Activated naive CD8-positive, alpha-beta T cell treated with anti-CD3 and anti-CD28 coated beads, Interleukin-2, amount 10 ng/mL, durations not matched to agents 7 days and 5 days (primary cell): ENCODE data around the gene PIP5K1B. TPM values are rescaled to one million over a fixed set of nuclear protein-coding genes. Genes with fewer than 3 reads are reported as not detected.

Source experiments
- ATAC-seq: fragments of 150-1000 bp; cut with Tn5 transposase; one replicate; pipeline ENCODE4 v1.10.0; 2021; ENCODE audit warnings: low read depth, moderate library complexity
- POLR2A ChIA-PET: fragments of 350-600 bp; sonication (Branson Sonifier 250); formaldehyde crosslinking; loops from one replicate; lab custom pipeline; 2021; ENCODE audit warnings: antibody characterized with exemption; lab: Charles Lee
- DNase-seq: peaks from one replicate; pipeline ENCODE4 v3.0.0; 2021
- H3K27ac Mint-ChIP-seq: one replicate; pipeline ENCODE4 v1.8.0; 2022; ENCODE audit warnings: mild to moderate bottlenecking, mixed read lengths
- H3K27me3 Mint-ChIP-seq: one replicate; pipeline ENCODE4 v1.8.0; 2022; ENCODE audit warnings: mild to moderate bottlenecking, moderate library complexity, mixed read lengths
- H3K36me3 Mint-ChIP-seq: one replicate; pipeline ENCODE4 v1.8.0; 2021; ENCODE audit warnings: mild to moderate bottlenecking, mixed read lengths
- H3K4me1 Mint-ChIP-seq: one replicate; pipeline ENCODE4 v1.8.0; 2021; ENCODE audit warnings: mixed read lengths
- H3K4me3 Mint-ChIP-seq: one replicate; pipeline ENCODE4 v1.8.0; 2022; ENCODE audit warnings: mild to moderate bottlenecking, moderate library complexity, mixed read lengths
- H3K9me3 Mint-ChIP-seq: one replicate; pipeline ENCODE4 v1.8.0; 2021; ENCODE audit warnings: mixed read lengths
- total RNA-seq, 2 experiments: library from RNA; stranded (reverse); gene quantifications; one replicate each; pipeline ENCODE4 v1.2.3, GENCODE V29; 2021

PIP5K1B gene
- total RNA-seq, 2 experiments from 2014 or later = 0.36 TPM; not detected in 1

DNA sequence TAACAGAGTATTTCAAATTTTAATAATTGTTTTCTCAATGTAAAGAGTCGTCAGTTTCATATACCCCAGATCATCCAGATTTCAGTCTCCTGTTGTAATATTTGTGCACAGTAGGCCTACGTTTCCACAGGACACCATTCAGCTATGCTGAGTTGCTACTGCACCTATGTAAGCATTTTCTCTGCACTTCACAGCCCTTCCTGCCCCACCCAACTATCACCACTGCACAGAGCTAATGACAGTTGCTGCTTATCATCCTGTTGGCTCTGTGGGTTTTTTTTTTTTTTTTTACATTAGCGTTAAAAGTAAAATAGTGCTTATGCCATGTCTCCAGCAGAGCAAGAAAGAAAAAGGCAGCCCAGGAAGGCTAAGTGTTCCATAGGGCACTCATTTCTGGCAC lies 314.8 kb downstream of the PIP5K1B start:
- Mint-ChIP-seq H3K27ac (peak overlapping the region; percentile 63), H3K27me3 (peaks cover 33% of the 10 kb centered on the region), H3K9me3 (no peaks in the 10 kb centered on the region), H3K4me1 (peaks cover 22% of the 10 kb centered on the region), H3K4me3 (peak overlapping the region; percentile 20), H3K36me3 (no peaks in the 10 kb centered on the region)
- POLR2A ChIA-PET = interaction anchor here (1.1 to 1.3 kb wide), 3 partner anchors 8 to 16 kb away, joined by 3 to 5 read pairs (median 4); partner anchors contain the start of gene FXN
- DNase-seq (no peak), ATAC-seq (peak; percentile 97)

DNA sequence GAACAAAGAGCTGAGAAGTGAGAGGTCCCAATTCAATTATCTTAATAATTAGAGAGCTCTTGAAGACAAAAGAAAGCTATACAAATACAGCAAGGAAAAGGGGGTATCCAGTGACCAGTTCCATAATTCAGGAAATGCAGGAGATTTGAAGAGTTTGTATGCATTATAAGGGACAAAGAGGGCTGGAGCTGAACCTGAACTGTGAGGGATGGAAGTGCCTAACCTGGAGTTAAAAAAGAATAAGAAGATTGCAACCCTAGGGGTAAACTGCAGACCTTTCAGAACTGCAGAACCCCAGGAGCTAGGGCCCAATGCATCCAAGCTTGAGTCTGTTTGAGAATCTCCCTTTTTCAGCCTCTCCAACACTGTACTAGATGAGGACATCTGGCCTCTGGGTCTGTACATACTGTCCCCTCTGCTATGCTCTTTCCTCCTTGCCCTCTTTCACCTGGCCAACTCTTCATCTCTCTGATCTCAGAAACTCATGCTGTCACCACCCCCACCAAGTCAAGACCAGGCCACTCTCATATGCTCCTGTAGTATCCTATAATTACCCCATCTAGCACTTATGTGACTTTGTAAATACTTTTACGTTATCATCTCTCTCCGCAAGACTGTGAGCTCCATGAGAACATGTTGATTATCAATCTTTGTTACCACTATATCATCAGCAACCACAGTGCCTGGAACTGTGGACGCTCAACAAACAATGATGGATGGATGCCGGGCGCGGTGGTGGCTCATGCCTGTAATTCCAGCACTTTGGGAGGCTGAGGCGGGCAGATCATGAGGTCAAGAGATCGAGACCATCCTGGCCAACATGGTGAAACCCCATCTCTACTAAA lies 315.5 kb downstream of the PIP5K1B start:
- H3K9me3 Mint-ChIP-seq = no peaks in the 10 kb centered on the region
- DNase-seq = no peak
- no peak for ATAC-seq
- H3K4me1 Mint-ChIP-seq = peaks cover 22% of the 10 kb centered on the region
- H3K27me3 Mint-ChIP-seq = peaks cover 27% of the 10 kb centered on the region
- no peaks in the 10 kb centered on the region for H3K36me3 Mint-ChIP-seq
- peak overlapping the region; percentile 63 for H3K27ac Mint-ChIP-seq
- POLR2A ChIA-PET = interaction anchor here (1.1 to 1.3 kb wide), 3 partner anchors 8 to 15 kb away, joined by 3 to 5 read pairs (median 4); partner anchors contain the start of gene FXN
- no peak overlapping the region for H3K4me3 Mint-ChIP-seq

DNA sequence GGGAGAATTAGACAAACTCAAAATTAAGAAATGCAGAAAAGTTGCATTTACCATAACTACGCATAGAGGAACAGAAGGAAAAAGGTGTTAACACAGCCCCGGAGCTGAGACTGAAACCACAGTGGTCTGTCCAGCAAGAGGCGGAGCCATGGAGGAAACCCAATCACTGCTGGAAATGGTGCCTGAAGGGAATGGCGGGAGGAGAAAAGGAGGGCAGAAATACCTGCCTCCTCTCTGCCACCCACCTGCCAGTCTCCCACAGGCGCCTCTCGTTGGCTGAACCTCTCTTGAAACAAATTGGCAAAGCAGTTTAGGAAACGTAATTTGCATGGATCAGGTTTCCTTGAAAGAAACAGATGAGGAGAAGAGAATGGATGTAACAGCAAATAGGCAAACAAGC lies 318.6 kb downstream of the PIP5K1B start:
- Mint-ChIP-seq H3K36me3 (no peaks in the 10 kb centered on the region), H3K4me1 (peaks cover 35% of the 10 kb centered on the region), H3K9me3 (no peaks in the 10 kb centered on the region), H3K27me3 (peaks cover 8% of the 10 kb centered on the region), H3K4me3 (no peak overlapping the region), H3K27ac (no peak overlapping the region)
- POLR2A ChIA-PET = no interaction called here
- no peak for ATAC-seq
- DNase-seq = no peak

DNA sequence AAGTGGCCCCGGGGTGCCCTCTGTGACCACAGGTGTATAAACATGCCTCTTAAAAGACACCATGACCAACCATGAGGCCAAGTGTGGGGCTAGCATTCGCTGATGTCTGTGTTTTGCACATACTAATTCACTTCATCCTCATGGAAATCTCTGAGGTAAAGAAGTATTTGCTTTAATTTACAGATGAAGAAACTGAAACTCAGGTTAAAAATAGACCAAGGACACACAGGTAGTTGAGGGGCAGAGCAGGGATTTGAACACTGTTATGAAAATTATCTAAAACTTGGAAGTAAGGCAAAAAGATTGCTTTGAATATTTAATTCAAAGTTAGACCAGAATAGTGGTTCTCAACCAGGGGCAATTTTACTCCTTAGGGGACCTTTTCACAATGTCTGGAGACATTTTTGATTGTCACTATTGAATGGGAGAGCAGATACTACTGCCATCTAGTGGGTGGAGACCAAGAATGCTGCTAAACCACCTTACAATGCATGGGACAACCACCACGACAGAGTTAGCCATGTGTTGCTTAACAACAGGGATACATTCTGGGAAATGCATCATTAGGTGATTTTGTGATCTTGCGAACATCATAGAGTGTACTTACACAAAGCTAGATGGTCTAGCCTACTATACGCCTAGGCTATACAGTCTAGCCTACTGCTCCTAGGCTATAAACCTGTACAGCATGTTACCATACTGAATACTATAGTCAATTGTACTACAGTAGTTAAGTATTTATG lies 322.5 kb downstream of the PIP5K1B start:
- peak overlapping the region; percentile 7 for H3K4me3 Mint-ChIP-seq
- H3K4me1 Mint-ChIP-seq = peaks cover 37% of the 10 kb centered on the region
- ATAC-seq (peak; percentile 69), DNase-seq (no peak)
- H3K9me3 Mint-ChIP-seq = peaks cover 7% of the 10 kb centered on the region
- POLR2A ChIA-PET = no interaction called here
- no peak overlapping the region for H3K27ac Mint-ChIP-seq
- H3K36me3 Mint-ChIP-seq = peaks cover 12% of the 10 kb centered on the region
- peaks cover 11% of the 10 kb centered on the region for H3K27me3 Mint-ChIP-seq

DNA sequence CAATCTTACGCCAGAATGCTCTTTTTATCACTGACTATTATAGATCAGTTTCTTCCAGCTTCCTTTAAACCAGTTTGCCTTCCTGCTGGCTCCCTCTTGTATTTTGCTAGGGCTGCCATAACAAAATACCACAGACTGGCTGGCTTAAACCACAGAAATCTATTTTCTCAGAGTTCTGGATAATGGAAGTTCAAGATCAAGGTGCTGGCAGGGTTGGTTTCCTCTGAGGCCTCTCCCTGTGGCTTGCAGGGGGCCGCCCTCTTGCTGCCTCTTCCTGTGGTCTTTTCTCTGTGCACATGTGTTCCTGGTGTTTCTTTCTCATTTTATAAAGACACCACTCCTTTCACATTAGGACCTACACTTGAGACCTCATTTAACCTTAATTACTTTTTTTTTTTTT lies 323.7 kb downstream of the PIP5K1B start:
- ATAC-seq (peak; percentile 71), DNase-seq (peak; percentile 65)
- POLR2A ChIA-PET = interaction anchor here (0.7 kb wide), 1 partner anchor 9 kb away, joined by 3 read pairs; no protein-coding TSS in a partner anchor
- H3K27ac Mint-ChIP-seq = no peak overlapping the region
- H3K9me3 Mint-ChIP-seq = peaks cover 7% of the 10 kb centered on the region
- peaks cover 12% of the 10 kb centered on the region for H3K36me3 Mint-ChIP-seq
- peaks cover 7% of the 10 kb centered on the region for H3K27me3 Mint-ChIP-seq
- peaks cover 37% of the 10 kb centered on the region for H3K4me1 Mint-ChIP-seq
- peak overlapping the region; percentile 43 for H3K4me3 Mint-ChIP-seq

DNA sequence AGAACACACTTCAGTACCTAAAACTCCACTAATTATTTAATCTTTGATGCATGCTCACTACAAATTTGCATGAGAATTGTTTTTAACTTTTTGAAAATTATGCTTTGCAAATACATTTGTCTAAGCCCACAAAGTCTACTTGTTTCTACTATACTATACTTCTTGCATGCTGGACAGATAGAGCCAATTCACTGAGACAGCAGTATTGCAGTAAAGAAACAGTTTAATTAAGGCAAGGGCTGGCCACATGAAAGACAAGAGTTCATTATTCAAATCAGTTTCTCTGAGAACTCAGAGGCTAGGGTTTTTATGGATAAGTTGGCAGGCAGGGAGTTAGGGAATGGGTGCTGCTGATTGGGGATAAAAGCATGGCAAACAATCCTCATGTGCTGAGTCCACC lies 324.5 kb downstream of the PIP5K1B start:
- peaks cover 33% of the 10 kb centered on the region for H3K4me1 Mint-ChIP-seq

DNA sequence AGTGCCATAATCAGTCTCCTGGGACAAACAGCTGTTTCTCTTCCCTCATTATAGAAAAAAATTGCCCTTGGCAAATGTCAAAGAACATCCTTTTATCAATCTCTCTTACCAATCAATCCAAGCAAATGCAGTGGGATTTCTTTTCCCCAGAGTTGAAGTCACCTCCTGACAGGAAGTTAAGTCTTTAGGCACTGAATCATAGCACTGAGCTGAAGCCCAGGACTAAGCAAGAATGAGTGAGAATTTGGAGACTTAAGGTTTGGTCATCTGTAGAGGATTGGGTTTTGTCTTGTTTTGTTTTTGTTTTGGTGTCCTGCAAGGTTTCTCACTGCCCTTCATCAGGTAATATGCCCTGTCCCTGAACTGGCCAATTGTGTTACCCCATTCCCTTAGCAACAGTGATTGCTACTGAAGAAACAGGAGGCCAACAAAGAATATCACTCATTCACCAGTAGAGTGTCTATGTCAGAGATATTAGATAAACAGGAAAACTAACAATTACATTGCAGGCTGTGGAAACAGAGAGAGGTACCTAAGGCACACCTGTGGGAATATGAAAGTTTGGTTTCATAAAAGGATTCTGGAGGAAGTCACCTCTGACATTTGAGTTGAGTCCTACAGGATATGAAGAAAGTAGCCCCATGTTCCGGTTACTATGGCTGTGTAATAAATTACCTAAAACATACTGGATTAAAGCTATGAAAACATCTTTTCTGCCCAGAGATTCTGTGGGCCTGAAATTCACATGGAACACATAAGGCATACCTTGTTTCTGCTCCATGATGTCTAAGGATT lies 326.0 kb downstream of the PIP5K1B start:
- POLR2A ChIA-PET = no interaction called here
- peaks cover 4% of the 10 kb centered on the region for H3K27me3 Mint-ChIP-seq
- ATAC-seq (no peak), DNase-seq (no peak)
- H3K4me3 Mint-ChIP-seq = no peak overlapping the region
- peaks cover 12% of the 10 kb centered on the region for H3K36me3 Mint-ChIP-seq
- no peak overlapping the region for H3K27ac Mint-ChIP-seq
- H3K9me3 Mint-ChIP-seq = peaks cover 7% of the 10 kb centered on the region
- H3K4me1 Mint-ChIP-seq = peaks cover 36% of the 10 kb centered on the region

More for the DNA sequence above, 324.5 kb downstream of the PIP5K1B start:
- peaks cover 12% of the 10 kb centered on the region for H3K36me3 Mint-ChIP-seq
- POLR2A ChIA-PET = no interaction called here
- H3K9me3 Mint-ChIP-seq = peaks cover 7% of the 10 kb centered on the region
- H3K27ac Mint-ChIP-seq = no peak overlapping the region
- H3K4me3 Mint-ChIP-seq = peak overlapping the region; percentile 43
- ATAC-seq (no peak), DNase-seq (no peak)
- H3K27me3 Mint-ChIP-seq = peaks cover 5% of the 10 kb centered on the region

DNA sequence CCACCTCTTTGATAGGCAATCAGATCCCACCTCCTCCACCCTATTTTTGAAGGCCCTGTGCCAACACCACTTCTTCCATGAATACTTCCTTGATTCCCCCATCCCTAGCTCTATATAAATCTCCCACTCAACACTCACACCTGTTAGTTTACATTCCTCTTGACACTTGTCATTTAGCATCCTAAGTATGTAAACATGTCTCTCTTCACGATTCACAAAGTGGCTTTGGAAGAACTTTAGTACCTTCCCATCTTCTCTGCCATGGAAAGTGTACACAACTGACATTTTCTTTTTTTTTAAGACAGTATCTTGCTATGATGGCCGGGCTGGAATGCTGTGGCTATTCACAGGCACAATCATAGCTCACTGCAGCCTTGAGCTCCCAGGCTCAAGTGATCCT lies 329.0 kb downstream of the PIP5K1B start:
- peaks cover 4% of the 10 kb centered on the region for H3K27me3 Mint-ChIP-seq
- H3K4me1 Mint-ChIP-seq = peaks cover 30% of the 10 kb centered on the region
- no peak overlapping the region for H3K27ac Mint-ChIP-seq
- no peak overlapping the region for H3K4me3 Mint-ChIP-seq
- POLR2A ChIA-PET = no interaction called here
- peaks cover 12% of the 10 kb centered on the region for H3K36me3 Mint-ChIP-seq
- peaks cover 7% of the 10 kb centered on the region for H3K9me3 Mint-ChIP-seq
- ATAC-seq (no peak), DNase-seq (no peak)

DNA sequence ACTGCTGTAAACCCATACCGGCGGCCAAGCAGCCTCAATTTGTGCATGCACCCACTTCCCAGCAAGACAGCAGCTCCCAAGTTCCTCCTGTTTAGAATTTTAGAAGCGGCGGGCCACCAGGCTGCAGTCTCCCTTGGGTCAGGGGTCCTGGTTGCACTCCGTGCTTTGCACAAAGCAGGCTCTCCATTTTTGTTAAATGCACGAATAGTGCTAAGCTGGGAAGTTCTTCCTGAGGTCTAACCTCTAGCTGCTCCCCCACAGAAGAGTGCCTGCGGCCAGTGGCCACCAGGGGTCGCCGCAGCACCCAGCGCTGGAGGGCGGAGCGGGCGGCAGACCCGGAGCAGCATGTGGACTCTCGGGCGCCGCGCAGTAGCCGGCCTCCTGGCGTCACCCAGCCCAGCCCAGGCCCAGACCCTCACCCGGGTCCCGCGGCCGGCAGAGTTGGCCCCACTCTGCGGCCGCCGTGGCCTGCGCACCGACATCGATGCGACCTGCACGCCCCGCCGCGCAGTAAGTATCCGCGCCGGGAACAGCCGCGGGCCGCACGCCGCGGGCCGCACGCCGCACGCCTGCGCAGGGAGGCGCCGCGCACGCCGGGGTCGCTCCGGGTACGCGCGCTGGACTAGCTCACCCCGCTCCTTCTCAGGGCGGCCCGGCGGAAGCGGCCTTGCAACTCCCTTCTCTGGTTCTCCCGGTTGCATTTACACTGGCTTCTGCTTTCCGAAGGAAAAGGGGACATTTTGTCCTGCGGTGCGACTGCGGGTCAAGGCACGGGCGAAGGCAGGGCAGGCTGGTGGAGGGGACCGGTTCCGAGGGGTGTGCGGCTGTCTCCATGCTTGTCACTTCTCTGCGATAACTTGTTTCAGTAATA lies 330.6 kb downstream of the PIP5K1B start, which contains the start of gene FXN:
Gene FXN, plus strand, starts transcription at position 315 of the 871 bp plus-strand sequence. Its CDS starts 31 bp downstream, at position 346.
- no peaks in the 10 kb centered on the region for H3K36me3 Mint-ChIP-seq
- POLR2A ChIA-PET = interaction anchor here (1.0 to 1.5 kb wide), 4 partner anchors 9 to 87 kb away, joined by 3 to 4 read pairs (median 4); no protein-coding TSS in a partner anchor
- ATAC-seq (peak; percentile 92), DNase-seq (peak; percentile 87)
- H3K27me3 Mint-ChIP-seq = peaks cover 4% of the 10 kb centered on the region
- H3K27ac Mint-ChIP-seq = peak within 1 kb of the TSS; percentile 72
- H3K9me3 Mint-ChIP-seq = no peaks in the 10 kb centered on the region
- H3K4me3 Mint-ChIP-seq = peak within 1 kb of the TSS; percentile 88
- peaks cover 20% of the 10 kb centered on the region for H3K4me1 Mint-ChIP-seq

DNA sequence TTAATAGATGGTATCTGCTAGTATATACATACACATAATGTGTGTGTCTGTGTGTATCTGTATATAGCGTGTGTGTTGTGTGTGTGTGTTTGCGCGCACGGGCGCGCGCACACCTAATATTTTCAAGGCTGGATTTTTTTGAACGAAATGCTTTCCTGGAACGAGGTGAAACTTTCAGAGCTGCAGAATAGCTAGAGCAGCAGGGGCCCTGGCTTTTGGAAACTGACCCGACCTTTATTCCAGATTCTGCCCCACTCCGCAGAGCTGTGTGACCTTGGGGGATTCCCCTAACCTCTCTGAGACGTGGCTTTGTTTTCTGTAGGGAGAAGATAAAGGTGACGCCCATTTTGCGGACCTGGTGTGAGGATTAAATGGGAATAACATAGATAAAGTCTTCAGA lies 331.3 kb downstream of the PIP5K1B start:
- Mint-ChIP-seq H3K4me1 (peaks cover 15% of the 10 kb centered on the region), H3K27ac (peak overlapping the region; percentile 72), H3K9me3 (no peaks in the 10 kb centered on the region), H3K36me3 (no peaks in the 10 kb centered on the region), H3K4me3 (peak overlapping the region; percentile 88), H3K27me3 (peaks cover 4% of the 10 kb centered on the region)
- ATAC-seq (peak; percentile 17), DNase-seq (no peak)
- POLR2A ChIA-PET = interaction anchor here (0.6 to 1.5 kb wide), 2 partner anchors 17 to 146 kb away, joined by 3 to 4 read pairs; no protein-coding TSS in a partner anchor

DNA sequence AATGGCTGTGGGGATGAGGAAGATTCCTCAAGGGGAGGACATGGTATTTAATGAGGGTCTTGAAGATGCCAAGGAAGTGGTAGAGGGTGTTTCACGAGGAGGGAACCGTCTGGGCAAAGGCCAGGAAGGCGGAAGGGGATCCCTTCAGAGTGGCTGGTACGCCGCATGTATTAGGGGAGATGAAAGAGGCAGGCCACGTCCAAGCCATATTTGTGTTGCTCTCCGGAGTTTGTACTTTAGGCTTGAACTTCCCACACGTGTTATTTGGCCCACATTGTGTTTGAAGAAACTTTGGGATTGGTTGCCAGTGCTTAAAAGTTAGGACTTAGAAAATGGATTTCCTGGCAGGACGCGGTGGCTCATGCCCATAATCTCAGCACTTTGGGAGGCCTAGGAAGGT lies 331.8 kb downstream of the PIP5K1B start:
- ATAC-seq = no peak
- POLR2A ChIA-PET = interaction anchor here (0.6 kb wide), 1 partner anchor 147 kb away, joined by 3 read pairs; no protein-coding TSS in a partner anchor

DNA sequence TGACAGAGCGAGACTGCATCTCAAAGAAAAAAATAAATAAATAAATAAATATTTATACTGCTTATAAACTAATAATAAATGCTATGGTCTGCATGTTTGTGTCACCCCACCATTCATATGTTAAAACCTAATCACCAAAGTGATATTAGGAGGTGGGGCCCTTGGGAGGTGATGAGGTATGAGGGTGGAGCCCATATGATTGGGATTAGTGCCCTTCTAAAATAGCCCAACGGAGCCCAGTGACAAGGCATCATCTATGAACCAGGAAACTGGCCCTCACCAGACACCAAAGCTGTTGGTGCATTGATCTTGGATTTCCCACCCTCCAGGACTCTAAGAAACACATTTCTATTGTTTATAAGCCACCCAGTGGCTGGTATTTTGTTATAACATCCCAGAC lies 335.6 kb downstream of the PIP5K1B start:
- H3K27ac Mint-ChIP-seq = no peak overlapping the region
- H3K36me3 Mint-ChIP-seq = peaks cover 1% of the 10 kb centered on the region
- no peak for DNase-seq
- peaks cover 21% of the 10 kb centered on the region for H3K4me1 Mint-ChIP-seq
- no peak for ATAC-seq
- H3K9me3 Mint-ChIP-seq = no peaks in the 10 kb centered on the region
- POLR2A ChIA-PET = no interaction called here
- H3K4me3 Mint-ChIP-seq = no peak overlapping the region
- H3K27me3 Mint-ChIP-seq = no peaks in the 10 kb centered on the region

More for the DNA sequence above, 331.8 kb downstream of the PIP5K1B start:
- peak overlapping the region; percentile 72 for H3K27ac Mint-ChIP-seq
- H3K36me3 Mint-ChIP-seq = no peaks in the 10 kb centered on the region
- peaks cover 15% of the 10 kb centered on the region for H3K4me1 Mint-ChIP-seq
- H3K27me3 Mint-ChIP-seq = peaks cover 4% of the 10 kb centered on the region
- no peaks in the 10 kb centered on the region for H3K9me3 Mint-ChIP-seq
- H3K4me3 Mint-ChIP-seq = peak overlapping the region; percentile 88
- no peak for DNase-seq
